ENCODE data around the gene ARFGAP3.
"Not testable (repeated sequence)": the region's sequence is repeated elsewhere in the genome, so short reads cannot be mapped to it uniquely, and the experiment has no call there.

The ARFGAP3 gene

GRCh38 chr22:42793848-42794405 is 63.1 kb downstream of the ARFGAP3 start:
- no peak for DNase-seq (ENCODE audit: low read depth)

GRCh38 chr22:42792909-42793847 is 63.9 kb downstream of the ARFGAP3 start:
- DNase-seq (ENCODE audit: low read depth): no peak

GRCh38 chr22:42792453-42792908 is 64.6 kb downstream of the ARFGAP3 start:
- no peak for DNase-seq (ENCODE audit: low read depth)

- no peak for DNase-seq (ENCODE audit: low read depth)
Observed at GRCh38 chr22:42791721-42792452, 65.2 kb downstream of the ARFGAP3 start.

- DNase-seq (ENCODE audit: low read depth): no peak
Observed at GRCh38 chr22:42788466-42788865, 68.6 kb downstream of the ARFGAP3 start.

DNA sequence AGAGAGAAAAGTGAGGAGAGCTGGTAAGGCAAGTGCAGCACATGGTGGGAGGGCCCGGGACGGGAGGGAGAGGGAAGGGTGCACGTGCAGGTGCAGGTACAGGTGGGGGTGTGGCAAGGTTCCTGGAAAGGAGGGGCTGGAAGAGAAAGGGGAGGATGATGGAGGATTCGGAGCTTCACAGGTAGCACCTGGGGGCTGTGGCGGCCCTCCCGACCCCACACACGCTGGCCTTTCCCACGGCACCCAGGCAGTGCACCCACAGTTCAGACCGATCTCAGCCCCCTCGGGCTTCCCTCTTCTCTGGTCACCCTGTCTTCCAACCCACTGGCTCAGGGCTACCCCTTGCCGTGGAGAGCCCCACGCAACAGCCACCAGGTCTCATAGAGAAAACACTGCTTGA is 69.1 kb downstream of the ARFGAP3 start:
- DNase-seq (ENCODE audit: low read depth): no peak

DNA sequence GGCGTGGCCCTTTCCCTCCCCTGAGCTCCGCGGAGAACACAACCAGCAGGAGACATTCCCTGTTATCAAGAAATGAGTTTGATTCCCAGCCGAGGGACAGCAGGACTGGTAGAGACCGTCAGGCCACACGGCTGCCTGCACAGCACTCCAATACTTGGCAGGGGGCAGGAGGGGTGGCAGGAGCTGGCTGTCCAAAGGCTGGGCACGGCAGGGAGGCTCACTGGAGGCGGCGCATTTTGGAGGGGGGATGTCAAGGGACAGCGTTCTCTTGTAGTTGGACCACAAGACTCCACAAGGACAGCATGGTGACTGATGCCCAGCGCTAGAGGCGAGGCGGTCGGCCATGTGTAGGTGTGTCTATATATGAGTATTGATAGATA is 69.7 kb downstream of the ARFGAP3 start:
- DNase-seq (ENCODE audit: low read depth): no peak

- DNase-seq (ENCODE audit: low read depth): no peak
Observed at GRCh38 chr22:42786606-42787356, 70.3 kb downstream of the ARFGAP3 start.

DNA sequence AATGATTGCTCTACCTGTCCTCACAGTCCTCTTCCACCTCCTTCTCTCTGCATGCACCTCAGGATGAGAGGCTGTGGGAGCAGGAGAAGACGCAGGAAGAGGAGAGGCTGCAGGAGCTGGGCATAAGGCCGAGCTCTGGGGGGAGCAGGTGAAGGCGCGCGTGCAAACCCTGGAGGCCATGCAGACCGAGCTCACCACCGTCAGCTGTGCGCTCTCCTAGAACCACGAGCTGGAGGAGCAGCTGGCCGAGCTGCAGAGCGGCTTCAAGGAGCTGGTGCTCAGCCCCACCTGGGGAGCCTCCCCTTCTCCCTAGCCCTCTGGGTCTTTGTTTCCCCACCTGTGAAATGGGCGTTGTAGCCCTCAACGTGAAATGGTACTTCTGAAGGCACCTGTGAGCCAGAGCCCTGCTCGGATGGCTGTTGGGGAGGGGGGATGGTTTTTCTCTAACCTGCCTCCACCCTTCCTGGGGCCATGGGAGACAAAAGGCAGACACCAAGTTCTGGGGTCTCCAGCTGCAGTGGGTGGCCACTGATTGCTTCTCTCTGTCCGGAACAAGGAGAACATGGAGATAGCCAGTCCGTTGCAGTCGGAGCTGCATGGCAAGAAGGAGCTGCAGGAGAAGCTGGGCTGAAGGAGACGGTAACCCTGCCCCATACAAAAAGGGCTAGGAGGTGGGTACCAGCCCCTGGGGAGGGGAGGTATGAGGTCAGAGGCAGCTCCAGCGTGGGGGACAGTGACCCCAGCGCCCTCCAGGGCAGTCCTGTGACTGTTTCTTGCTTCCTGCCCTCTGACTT is 71.2 kb downstream of the ARFGAP3 start:
- DNase-seq (ENCODE audit: low read depth): no peak

DNA sequence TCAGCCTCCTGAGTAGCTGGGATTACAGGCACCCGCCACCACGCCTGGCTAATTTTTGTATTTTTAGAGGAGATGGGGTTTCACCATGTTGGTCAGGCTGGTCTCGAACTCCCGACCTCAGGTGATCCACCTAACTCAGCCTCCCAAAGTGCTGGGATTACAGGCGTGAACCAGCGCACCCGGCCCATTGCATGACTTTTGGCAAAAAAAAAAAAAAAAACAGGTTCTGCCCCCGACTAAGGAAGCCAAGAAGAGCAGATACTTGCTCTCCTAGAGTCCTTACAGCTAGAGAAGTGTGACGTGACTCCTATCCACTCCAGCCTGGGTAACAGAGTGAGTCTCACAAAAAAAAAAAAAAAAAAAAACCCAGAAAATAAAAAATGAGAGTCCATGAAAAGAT is 74.8 kb downstream of the ARFGAP3 start:
- DNase-seq (ENCODE audit: low read depth): not testable (repeated sequence)

DNA sequence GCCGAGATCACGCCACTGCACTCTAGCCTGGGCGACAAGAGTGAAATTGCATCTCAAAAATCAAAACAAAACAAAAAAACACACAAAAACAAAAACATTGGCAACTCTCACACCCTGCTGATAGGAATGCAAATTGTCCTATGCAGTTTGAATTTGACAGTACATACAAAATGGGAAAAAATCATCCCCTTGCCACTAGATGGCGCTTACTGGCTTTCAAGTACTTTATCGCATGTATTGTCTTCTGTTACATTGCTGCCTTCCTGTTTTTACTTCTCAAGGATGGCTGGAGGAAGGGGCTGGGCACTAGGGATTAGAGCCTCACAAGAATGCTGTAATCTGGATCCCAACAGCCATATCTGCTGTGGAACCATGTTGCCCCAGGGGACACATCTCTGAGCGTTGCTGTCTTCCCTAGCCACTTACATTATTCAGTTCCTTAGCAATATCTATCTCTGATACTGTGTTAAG is 77.0 kb downstream of the ARFGAP3 start:
- peak; percentile 28 for DNase-seq (ENCODE audit: low read depth)

GRCh38 chr22:42777126-42777525 is 79.9 kb downstream of the ARFGAP3 start:
- DNase-seq (ENCODE audit: low read depth): no peak

- DNase-seq (ENCODE audit: low read depth): no peak
Observed at GRCh38 chr22:42773167-42773566, 83.9 kb downstream of the ARFGAP3 start.

DNA sequence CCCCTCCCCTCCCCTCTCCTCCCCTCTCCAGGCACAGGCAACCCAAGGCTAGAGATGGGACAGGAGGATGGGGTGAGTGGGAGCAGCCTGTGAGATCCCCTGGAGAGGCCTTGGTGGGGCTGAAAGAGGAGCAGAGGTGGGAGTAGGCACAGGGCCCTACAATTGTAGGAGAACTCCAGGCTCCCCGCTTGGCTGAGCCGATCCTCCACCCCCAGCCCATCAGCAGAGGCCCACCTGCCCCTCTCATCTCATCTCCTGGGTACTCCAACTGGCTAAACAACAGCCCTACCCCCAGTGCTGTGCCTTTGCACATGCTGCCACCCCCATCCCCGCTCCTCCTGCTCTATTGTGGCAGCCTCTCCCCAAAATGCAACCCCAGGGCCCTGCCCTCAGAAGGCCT is 84.4 kb downstream of the ARFGAP3 start:
- no peak for DNase-seq (ENCODE audit: low read depth)

- no peak for DNase-seq (ENCODE audit: low read depth)
Observed at GRCh38 chr22:42770941-42771647, 86.0 kb downstream of the ARFGAP3 start.

DNA sequence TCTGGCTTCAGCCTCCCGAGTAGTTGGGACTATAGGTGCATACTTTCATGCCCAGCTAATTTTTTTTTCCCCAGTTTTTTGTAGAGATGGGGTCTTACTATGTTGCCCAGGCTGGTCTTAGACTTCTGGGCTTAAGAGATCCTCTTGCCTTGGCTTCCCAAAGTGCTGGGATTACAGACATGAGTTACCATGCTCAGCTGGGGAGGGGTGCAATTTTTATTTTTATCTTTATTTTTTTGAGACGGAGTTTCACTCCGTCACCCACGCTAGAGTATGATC is 86.7 kb downstream of the ARFGAP3 start:
- no peak for DNase-seq (ENCODE audit: low read depth)

DNA sequence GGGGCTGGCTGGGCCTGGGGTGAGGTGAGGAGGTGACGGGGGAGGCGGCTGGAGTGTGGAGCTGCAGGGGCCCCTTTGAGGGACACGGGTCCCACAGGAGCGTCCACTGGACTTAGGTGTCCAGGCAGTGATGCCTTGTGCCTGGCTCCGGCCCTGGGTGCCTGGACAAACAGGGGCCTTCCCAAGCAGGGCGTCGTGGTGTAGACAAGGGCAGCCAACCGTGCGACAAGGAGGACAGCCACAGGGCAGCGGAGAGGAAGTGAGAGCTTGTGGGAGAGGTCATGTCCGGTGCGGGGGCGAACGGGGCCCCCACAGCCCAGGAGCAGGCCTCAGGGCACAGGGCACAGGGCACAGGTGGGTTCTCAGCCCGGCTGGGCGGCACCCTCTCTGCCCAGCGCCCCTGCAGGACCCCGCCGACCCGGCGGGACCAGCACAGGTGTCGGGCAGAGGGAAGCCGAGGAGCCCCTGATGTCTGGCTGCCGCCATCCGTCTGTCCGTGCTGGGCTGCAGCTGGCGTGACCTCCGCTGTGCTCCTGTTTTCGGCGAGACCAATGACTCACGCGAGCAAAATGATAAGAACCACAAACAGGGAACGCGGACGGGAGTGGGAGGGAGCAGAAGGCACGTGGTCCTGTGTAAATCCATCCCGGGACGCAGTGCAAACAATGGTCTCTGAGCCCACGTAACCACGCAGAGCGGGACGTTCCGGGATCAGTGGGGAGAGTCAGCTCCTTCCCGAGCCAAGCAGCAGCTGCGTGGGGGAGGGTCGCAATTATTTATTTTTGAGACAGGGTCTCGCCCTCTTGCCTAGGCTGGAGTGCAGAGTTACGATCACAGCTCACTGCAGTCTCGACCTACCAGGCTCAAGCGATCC is 87.3 kb downstream of the ARFGAP3 start:
- no peak for DNase-seq (ENCODE audit: low read depth)

- DNase-seq (ENCODE audit: low read depth): no peak
Observed at GRCh38 chr22:42769238-42769573, 87.9 kb downstream of the ARFGAP3 start.

GRCh38 chr22:42768385-42769035 is 88.6 kb downstream of the ARFGAP3 start:
- DNase-seq (ENCODE audit: low read depth): no peak

Data from stimulated activated CD8-positive, alpha-beta memory T cell treated with anti-CD3 and anti-CD28 coated beads, Interleukin-12 subunit alpha, Interleukin-12 subunit beta, amount 100 ng/mL, for 1 hour (primary cell).